ENCODE measurements around the gene ERC2.
"Not testable (repeated sequence)": the region's sequence is repeated elsewhere in the genome, so short reads cannot be mapped to it uniquely, and the experiment has no call there.

ERC2 gene

DNA sequence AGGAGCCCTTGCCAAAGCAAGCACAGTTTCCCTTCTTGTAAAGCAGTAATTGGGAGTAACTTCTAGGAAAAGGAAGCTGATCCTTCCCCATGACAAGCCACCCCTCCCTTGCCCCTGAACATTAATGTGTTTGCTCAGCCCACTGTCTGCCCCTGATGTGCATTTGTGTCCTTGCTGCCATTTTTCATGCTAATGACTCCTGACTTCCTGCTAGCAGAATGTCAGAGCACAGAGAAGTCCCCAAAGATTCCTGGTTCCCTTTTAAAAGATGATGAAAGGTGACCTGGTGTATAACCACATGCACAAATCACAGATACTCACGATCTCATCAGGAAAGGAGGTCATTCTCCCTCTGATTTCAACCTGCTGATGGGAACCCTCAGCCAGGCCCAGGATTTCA is 936.9 kb downstream of the ERC2 start:
- peak; percentile 19 for DNase-seq (ENCODE audit: low spot score)

DNA sequence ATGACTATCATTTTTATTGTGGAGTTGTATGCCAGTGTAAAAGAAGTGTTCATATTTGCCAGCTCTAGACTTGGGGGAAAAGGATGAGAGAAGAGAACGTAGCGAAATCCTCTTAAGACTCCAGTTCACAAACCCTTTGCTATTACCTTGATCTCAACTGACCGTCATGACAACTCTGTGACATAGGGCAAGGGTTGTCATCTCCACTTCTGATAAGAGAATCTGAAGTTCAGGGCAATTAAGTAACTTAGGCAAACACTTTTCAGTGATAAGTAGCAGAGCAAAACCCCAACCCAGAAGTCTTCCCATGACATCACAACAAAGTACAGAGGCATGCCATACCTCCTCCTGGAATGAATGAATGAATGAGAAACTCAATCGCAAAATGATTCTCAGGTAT is 940.9 kb downstream of the ERC2 start:
- DNase-seq (ENCODE audit: low spot score), result no peak

DNA sequence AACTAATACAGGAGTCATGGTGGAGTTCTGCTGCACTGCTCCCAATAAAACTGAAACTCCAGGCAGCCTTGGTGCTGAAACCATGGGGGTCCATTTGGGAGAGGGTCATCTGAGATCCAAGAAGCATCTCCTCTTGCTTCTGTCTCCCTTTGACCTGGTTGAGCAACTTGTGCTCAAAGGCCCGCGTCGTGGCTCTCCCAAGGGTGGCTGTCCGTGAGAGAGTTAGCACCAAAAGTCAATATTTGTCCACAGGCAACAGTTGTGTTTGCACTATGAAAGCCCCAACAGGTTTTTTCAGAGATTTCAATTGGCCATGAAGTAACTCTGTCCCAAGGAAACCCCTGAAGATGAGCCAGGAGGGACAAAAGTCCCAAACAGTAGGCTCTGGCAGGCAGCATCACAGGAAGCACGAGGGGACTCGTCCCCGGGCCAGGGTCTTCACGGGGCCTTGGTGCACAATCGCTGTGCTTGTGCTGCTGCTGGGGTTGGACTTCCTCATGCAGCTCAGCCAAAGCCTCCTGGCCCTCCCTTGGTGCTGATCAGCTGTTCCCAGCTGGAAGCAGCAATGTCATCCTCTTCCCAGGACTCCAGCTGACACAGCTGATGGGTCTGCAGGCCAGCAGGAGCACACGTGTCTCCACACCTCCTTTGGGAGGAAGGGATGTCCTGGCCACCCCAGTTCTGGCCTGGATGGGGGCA is 941.8 kb downstream of the ERC2 start:
- no peak for DNase-seq (ENCODE audit: low spot score)

DNA sequence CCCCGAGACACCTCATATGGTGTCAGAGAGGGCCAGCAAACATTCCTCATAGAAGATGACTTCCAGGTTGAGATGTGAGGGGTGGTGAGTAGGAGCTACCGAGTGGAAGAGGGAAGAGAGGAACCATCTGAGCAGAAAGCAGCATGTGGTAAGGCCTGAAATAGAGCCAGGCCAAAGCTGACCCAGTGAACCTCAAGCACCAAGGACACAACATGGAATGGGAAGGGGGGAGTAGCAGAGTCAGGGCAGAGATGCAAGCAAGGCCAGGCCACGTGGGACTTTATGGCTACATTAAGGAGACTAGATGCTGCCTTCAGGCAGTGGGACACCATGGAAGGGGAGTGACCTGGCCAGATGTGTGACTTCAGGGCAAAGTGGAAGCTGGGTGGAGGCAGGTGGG is 942.8 kb downstream of the ERC2 start:
- no peak for DNase-seq (ENCODE audit: low spot score)

DNA sequence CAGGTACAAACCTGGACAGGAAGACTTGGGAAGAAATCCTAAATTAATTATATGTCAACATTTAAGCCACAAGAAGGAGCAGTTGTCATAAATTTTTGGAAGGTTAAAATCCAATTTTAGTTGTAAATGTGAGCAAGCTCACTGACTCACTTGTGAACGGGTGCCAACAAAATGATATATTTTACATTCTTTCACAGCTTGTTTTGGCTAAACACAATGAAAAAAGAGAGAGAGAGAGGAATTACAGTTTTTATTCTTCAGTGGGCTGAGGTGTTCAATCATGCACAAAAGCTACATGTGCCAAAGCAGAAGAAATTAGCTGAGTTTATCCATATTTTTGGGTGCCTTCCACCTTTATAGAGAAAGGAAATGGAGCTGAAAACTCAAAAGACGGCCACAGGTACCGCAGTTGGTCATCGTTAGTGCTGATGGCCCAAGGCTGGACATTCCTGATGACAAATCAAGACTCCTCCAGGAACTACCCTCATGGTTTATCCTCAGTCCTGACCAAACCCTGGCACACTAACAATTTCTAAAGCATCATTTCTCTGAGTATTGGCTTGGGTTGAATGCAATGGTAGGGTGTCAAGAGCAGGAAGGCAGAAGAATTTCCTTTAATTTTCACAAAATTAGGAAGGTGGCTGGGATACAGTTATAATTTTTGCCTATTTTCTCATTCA is 943.6 kb downstream of the ERC2 start:
- no peak for DNase-seq (ENCODE audit: low spot score)

DNA sequence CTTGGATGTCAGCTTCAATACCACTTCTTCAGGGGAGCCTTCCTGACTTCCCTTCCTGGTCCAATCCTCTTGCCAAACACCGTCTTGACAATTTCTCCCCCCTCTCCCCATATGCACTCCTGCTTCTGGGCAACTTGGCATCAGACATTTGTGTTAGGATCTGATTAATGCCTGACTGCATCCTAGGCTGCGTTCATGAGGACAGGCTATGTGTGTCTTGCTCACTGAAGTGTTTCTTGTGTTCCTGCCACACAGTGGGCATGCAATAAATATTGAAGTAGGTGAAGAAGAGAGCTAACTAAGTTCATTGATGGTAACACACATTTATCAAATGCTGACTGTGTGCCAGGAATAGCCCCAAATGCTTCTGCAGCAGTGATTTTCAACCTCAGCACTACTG is 944.8 kb downstream of the ERC2 start:
- no peak for DNase-seq (ENCODE audit: low spot score)

DNA sequence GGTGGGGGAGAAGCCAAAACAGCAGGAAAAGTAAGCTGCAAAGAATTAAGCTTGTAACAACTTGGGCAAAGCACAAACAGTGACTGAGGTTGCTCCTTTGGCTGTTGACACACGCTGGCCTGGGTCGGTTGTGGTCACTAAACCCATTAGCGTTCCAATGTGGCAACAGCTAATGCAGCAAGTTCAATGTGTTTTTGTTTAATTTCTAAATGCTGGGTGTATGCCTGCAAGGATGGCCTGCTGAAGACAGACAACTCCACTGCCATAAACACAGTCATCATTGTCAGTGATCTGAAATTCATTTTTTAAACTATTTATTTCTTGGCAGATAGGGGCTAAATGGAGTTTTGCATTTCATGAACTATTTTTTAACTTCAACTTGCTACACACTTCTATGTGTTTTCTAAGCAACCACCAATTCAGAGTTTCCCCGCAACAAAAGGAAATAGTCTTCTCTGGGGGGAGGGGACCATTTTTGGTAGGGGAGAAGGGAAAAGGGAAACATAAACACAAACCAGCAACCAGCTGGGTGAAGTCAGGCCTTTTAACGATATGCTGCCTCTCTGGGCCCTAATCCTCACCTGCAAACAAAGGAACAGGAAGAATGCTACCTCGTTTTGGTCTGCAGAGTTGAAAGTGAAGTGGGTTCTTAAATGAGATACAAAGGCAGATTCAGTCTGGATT is 946.4 kb downstream of the ERC2 start:
- no peak for DNase-seq (ENCODE audit: low spot score)

DNA sequence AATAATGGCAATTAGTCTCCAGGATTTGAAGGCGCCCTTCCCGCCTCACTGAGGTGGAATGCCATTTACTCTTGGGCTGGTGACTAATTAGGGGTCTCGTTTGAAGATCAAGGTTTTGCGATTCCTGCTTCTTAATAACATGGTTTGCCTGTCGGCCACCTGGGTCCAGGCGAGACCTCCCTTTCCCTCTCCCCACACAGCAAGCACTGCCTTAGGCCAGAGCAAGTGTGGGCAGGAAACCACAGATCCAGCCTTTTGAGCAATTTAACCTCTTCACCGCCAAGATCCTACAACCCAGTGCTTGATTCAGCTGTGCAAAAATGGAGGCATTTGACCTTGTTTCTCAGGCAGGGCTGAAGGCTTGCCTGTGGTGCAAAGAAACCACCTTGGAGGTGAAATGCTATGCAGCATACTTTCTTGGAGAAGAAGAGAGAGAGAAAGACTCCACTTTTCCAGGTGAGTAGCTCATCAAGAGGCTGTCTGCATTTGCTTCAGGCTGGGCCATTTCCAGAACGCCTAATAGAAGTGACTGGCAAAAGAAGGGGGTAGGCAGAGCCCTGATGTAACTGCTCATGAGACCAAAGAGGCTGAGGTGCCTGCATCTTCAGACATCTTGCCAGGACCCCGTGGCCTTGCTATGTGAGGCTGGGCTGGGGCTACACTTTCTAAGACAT is 947.1 kb downstream of the ERC2 start:
- no peak for DNase-seq (ENCODE audit: low spot score)

DNA sequence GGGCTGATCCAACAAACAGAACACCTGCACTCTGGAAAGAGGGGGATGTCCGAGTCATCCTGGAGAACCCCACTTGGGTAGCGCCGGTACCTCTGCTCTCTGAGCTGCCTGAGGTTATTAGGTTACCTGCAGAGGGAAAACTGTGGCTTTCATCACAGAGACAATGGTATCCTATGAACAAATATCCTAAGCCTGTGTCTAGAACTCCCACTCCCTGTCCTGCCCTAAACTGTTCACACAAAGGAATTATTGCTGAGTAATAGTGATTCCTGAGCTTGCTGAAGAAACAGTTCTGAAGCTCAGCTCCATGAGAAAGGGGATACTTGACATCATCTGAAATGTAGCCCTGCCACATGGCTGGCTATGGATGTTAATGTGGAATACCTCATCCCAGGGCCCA is 949.2 kb downstream of the ERC2 start:
- DNase-seq (ENCODE audit: low spot score), result no peak

DNA sequence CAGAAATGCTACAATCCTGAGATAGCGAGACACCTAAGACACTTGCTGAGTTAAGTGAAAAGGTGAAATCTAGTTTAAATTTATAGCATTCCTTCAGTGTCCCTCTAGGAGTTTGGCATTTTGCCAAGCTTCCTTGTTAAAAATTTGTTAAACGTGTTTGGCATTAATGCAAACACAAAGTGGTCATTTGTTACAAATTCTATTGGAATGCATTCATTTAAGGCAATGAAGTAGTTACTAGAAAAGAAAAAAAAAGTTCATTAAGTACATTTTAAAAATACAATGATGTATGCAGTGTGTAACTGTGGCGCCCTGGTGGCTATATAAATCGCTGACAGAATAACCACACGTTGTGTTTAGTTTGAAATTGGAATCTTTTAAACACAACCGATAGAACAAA is 949.8 kb downstream of the ERC2 start:
- DNase-seq (ENCODE audit: low spot score), result no peak

DNA sequence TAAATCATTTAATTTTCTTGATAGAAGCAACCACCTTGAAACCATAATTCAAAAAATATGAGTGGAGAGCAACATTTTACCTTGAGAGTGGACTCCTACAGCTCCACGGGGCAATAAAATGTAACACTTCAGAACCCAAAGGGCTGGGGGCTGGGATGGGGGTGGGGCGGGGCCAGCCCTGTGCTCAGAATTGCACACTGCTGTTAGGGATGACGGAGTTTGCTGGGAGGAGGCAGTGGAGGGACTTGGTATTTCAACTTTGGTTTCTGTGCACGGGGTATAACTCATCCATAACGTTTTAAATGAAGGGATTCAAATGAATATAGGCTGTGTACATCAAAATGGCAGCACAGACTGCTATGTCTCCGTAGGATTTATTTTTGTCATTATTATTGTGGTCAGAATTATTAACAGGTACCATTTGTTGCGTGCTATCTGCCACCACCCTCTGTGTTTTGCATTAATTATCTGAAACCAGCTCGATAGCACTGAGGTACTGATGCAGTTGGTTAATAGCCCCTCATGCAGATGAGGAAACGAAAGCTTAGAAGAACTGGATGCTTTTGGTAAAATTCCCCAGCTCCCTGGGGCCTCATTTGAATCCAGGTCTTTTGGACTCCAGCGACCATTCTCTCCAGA is 951.8 kb downstream of the ERC2 start:
- DNase-seq (ENCODE audit: low spot score), result no peak

DNA sequence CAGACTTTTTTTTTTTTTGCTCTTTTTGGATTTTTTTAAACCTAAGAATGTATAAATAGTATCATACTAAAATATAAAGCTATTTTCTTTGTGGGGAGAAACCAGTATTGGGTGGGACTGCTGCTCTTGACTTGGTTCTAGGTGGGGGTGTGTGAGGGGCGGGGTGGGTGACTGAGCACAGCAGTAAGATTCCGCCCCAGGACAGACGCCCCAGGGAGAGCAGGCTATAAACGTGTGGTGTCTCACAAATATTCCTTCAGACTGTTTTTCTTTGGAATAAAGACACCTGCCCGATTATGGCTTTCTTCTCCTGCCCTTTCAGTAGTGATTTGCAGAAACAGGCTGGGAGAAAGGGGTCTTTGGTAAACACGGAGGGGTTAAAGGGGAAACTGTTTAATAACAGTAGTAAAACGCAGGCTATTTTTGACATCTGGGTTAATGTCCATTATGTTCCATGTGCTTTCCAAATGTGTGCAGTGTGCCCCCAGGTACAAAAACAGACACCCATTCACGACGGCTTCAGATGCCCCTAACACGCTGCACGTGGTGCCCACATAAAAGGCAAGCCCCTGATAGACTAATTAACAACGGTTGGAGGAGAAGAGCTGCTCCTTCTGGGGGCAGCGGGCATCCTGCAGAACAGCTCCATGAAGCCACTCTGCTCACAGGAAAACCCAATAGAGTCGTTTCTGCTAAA is 952.6 kb downstream of the ERC2 start:
- DNase-seq (ENCODE audit: low spot score), result no peak

DNA sequence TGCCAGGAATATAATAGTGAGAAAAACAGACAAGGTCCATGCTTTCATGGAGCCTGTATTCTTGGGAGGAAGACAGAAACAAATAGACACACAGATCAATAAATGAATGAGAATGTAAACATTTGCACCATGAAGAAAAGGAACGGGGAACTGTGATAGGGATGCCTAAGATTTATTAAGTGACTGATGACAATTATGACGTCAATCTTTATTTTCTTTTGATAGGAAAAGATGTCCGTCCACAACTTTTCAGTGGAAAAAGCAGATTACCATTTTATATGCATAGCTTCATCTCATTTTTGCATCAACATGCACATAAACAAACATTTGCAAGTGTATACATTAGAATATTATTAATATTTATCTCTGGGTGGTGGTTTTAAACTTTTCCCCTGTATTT is 953.3 kb downstream of the ERC2 start:
- DNase-seq (ENCODE audit: low spot score), result no peak

DNA sequence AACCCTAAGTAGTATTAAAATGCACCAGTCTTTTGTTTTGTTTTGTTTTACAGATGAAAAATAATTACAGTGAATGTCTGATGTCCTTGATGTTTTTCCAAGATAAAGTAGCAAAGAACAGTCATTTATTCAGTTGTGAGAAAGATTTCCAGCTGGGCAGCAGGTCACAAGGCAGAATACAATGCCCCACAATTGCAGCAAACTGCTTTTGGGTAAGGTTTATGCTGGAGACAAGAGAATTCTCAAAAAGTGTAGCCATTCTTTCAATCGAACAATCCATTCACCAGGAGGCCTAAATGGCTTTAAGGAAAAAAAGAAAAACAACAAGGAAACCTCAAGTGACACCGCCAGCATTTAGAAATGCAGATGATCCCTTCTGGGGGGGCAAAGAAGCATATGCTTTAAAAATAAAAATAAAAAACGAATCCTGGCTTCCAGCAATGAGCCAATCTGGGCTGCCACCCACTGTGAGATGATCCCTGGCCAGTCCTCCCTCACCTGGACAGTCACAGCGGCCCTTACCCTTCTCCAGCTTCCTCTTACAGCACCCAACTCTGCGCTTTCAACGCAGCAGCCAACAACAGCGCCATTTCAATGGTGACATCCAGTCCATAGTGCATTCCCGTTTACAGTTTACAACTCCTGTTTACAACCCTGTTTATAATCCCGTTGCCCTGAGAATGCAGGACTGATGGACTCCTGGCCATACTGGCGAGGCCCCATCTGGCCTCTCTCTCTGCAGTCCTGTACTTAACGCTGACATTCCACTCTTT is 955.5 kb downstream of the ERC2 start:
- no peak for DNase-seq (ENCODE audit: low spot score)

DNA sequence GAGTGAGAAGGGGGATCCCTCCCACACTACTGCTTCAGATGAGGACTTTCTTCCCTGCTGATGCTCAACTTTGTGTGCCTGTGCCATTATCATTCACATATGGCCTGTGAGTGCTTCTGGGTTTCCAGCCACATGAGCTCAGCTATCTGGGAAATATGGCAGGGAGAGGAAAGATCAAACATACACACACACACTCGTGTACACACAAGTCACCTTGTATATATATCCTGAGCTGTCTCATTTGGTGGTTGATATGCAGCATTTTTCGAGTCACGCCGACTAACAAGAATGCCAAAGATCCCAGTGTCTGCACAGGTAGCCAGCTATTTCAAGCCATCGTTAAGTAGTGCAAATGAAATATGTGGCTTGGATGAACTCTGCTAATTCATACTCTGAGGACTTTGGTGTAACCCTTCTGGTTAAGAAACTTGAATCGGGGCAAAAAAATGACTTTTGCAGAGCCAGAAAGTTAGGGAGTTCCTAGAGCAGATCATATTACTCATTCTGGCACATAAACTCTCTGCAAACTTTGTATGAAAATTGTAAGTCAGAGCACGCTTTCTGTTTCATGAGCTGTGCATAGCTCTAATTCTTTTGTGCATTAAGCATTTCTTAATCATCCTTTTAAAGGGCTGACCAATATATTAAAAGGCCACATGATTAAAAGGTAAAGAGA is 956.2 kb downstream of the ERC2 start:
- no peak for DNase-seq (ENCODE audit: low spot score)

DNA sequence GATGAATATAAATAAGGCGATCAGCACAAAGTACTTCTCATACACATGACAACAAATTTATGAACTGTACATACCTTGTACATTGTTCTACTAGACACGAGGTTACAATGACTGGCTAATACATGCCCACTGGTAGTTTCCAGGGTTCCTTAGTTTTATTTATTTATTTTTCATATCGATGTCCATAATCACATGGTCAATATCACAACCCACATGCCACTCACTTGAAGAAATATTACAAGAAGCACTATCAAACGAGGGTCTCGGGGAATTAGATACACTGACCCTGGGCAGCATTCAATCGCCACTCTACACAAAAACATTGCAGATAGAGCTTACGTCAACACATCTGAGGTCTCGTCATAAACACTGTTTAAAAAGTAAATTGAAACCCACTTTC is 959.9 kb downstream of the ERC2 start:
- no peak for DNase-seq (ENCODE audit: low spot score)

DNA sequence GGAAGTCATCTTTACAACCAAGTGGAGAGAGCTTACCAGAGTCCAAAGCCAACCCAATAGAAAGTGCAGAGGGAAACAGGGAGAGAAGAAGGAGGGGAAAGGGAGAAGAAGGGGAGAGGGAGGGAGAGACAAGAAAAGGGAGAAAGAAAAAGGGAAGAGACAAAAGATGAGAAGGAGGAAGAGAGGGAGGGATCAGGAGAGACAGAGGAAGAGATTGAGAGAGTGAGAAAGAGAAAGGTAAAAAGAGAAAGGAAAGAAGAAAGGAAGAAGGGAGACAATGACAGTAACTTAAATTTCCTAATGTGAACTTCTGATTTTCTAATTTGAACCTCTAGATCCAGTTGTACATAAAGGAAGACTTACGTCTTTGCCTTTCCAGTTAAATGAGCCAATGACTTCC is 960.5 kb downstream of the ERC2 start:
- DNase-seq (ENCODE audit: low spot score), result no peak

DNA sequence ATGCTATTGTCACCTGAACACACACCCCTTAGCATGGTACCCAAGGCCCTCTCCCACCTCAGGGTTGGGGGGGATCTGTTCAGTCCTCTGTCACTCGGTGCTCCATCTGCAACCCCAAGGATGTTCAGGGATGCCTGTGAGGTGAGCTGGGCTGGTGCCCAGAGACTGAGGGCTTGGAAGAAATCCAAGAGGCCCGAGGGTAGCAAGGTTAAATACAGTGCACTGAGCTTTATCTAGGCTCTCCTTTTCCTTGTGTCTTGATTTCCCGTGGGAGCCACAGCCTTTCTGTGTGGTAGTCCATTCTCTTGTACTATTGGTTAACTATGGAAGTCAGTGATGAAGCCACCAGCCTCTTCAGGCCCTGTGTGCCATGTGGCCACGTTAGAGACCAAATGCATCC is 962.5 kb downstream of the ERC2 start:
- DNase-seq (ENCODE audit: low spot score), result no peak

DNA sequence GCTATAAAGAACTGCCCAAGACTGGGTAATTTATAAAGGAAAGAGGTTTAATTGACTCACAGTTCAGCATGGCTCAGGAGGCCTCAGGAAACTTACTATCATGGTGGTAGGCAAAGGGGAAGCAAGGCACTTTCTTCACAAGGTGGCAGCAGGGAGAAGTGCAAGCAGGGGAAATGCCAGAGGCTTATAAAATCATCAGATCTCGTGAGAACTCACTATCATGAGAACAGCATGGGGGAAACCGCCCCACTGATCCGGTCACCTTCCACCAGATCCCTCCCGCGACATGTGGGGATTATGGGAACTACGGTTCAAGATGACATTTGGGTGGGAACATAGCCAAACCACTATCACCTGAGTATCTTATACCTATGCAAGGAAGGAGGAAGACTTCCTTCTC is 963.2 kb downstream of the ERC2 start:
- DNase-seq (ENCODE audit: low spot score), result not testable (repeated sequence)

DNA sequence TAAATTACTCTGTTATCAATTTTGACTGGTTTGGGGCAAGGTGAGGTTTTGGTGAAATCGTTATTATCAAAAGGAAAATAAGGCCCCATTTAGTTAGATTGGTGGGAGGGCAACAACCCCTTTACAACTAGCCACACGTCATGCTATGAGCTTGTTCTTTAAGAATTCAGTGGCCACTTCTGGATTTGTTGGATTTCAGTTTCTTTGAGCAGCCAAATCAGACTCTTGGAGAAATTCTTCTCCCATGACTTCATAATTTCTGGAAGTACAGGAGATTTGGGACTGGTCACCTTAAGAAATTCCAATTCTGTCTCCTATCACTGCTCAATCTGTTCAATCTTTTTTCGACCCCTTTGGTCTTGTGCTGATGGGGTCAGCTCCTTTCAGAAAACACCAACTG is 966.4 kb downstream of the ERC2 start:
- no peak for DNase-seq (ENCODE audit: low spot score)

Data from SK-N-DZ (cell line).